Cardiac muscle cell (in vitro differentiated cells and primary cell): ENCODE results near the gene SEMA4G. TPM values are rescaled to one million over a fixed set of nuclear protein-coding genes. Genes with fewer than 3 reads are reported as not detected.
A peak's percentile ranks its signal among the peaks of the same experiment; 100 is the strongest.

ENCODE experiments used
- DNase-seq, 2 donors: peaks; one replicate each; pipeline versions ENCODE4 v3.0.0 to v3.0.0-alpha.2; 2010 to 2017; ENCODE audit warnings: low read depth in 1 of 2, low spot score in 1 of 2
- H3K27ac ChIP-seq: fragments of 200-600 bp; sonication (generic); 2 replicates; pipeline ENCODE4 v1.5.1; 2016
- H3K27me3 ChIP-seq: fragments of 200-600 bp; sonication (generic); 2 replicates; pipeline ENCODE4 v1.6.0; 2016; ENCODE audit warnings: control low read depth
- H3K36me3 ChIP-seq: fragments of 200-600 bp; sonication (generic); 2 replicates; pipeline ENCODE4 v1.5.1; 2016; ENCODE audit warnings: control low read depth
- H3K4me1 ChIP-seq: fragments of 200-600 bp; sonication (generic); 2 replicates; pipeline ENCODE4 v1.8.1; 2017; ENCODE audit warnings: low read depth, mild to moderate bottlenecking, mixed run types
- H3K4me3 ChIP-seq: fragments of 200-600 bp; sonication (generic); 2 replicates; pipeline ENCODE4 v1.5.1; 2016; ENCODE audit warnings: mild to moderate bottlenecking
- H3K9me3 ChIP-seq: fragments of 200-600 bp; sonication (generic); 2 replicates; pipeline ENCODE4 v1.5.1; 2017; ENCODE audit warnings: low read depth, mild to moderate bottlenecking, control low read depth
- polyA plus RNA-seq: library from polyadenylated mRNA; unstranded; fragments of >200 nt; fragmentation: Nextera tagmentation; extraction: Ambion mirVana; gene quantifications from 2 replicates; pipeline ENCODE4 v1.2.1, GENCODE V29; 2016
- total RNA-seq: library from RNA; depleted of rRNA; stranded (reverse); fragments of >200 nt; gene quantifications from 2 replicates; pipeline ENCODE4 v1.2.3, GENCODE V29; 2016
- TF ChIP-seq, protein P1 (sequence below): IDR thresholded peaks from 2 replicates; pipeline ENCODE4 v1.5.1; 2012; ENCODE audit warnings: low read depth, mild to moderate bottlenecking, low read length

SEMA4G gene
- total and polyA plus RNA-seq, 2 experiments from 2014 or later: 7.0 to 18.1 TPM

DNA sequence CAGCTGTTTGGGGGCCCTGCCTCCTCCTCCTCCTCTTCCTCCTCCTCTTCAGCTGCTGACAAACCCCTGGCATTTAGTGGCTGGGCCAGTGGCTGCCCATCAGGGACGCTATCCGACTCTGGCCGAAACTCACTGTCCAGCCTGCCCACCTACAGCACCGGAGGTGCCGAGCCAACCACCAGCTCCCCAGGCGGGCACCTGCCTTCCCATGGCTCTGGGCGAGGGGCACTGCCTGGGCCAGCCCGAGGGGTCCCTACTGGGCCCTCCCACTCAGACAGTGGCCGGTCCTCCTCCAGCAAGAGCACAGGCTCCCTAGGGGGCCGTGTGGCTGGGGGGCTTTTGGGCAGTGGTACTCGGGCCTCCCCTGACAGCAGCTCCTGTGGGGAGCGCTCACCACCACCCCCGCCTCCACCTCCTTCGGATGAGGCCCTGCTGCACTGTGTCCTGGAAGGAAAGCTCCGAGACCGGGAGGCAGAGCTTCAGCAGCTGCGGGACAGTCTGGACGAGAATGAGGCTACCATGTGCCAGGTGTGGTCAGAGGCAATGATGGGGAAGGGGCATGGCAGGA, 34.4 kb downstream of the SEMA4G start:
- Histone ChIP-seq H3K4me3 (no peak overlapping the region), H3K9me3 (no peaks in the 10 kb centered on the region), H3K4me1 (peaks cover 10% of the 10 kb centered on the region), H3K27ac (no peak overlapping the region), H3K27me3 (no peaks in the 10 kb centered on the region), H3K36me3 (peaks cover 46% of the 10 kb centered on the region)
- TF ChIP-seq, protein P1, sequence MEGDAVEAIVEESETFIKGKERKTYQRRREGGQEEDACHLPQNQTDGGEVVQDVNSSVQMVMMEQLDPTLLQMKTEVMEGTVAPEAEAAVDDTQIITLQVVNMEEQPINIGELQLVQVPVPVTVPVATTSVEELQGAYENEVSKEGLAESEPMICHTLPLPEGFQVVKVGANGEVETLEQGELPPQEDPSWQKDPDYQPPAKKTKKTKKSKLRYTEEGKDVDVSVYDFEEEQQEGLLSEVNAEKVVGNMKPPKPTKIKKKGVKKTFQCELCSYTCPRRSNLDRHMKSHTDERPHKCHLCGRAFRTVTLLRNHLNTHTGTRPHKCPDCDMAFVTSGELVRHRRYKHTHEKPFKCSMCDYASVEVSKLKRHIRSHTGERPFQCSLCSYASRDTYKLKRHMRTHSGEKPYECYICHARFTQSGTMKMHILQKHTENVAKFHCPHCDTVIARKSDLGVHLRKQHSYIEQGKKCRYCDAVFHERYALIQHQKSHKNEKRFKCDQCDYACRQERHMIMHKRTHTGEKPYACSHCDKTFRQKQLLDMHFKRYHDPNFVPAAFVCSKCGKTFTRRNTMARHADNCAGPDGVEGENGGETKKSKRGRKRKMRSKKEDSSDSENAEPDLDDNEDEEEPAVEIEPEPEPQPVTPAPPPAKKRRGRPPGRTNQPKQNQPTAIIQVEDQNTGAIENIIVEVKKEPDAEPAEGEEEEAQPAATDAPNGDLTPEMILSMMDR: no peak
- no peak for DNase-seq

DNA sequence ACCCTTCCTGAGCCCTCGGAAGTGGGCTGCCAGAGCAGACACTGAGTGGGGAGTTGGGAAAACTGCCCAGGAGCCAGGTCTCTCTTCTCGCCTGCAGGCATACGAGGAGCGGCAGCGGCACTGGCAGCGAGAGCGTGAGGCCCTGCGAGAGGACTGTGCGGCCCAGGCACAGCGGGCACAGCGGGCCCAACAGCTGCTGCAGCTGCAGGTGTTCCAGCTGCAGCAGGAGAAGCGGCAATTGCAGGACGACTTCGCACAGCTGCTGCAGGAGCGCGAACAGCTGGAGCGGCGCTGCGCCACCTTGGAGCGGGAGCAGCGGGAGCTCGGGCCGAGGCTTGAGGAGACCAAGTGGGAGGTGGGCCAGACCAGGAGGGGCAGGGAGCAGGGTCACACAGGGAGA, 36.1 kb downstream of the SEMA4G start:
- H3K9me3 ChIP-seq: no peaks in the 10 kb centered on the region
- peaks cover 46% of the 10 kb centered on the region for H3K36me3 ChIP-seq
- peak overlapping the region; percentile 17 for H3K27ac ChIP-seq
- no peaks in the 10 kb centered on the region for H3K27me3 ChIP-seq
- TF ChIP-seq, protein P1: no peak
- H3K4me1 ChIP-seq: peaks cover 10% of the 10 kb centered on the region
- no peak overlapping the region for H3K4me3 ChIP-seq
- DNase-seq: no peak

DNA sequence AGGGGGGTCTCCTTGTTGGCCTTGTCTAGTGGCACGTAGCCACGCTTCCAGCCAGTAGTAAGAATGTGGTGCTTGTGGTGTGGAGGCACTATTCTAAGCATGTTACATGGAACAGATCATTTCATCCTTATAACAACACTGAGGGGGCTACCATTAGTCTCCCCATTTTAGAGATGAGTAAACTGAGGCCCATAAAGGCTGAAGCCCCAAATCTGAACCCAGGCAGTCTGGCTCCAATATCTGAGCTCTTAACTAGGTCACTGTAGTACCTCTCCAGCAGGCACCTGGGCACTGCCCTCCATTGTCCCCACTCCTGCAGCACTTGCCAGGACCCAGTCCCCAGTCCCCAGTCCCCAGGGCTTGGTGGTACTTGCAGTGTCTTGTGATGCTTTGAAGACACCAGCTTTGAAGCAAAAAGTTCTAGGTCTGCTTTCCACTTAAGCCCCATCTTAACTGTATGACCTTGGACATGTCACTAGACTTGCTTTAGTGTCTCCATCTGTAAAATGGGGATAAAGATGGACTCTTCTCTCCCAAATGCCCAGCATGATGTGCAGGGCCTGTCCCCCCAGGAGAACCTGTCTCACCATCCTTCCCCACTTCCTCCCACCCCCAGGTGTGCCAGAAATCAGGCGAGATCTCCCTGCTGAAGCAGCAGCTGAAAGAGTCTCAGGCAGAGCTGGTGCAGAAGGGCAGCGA, 36.7 kb downstream of the SEMA4G start:
- H3K9me3 ChIP-seq: no peaks in the 10 kb centered on the region
- TF ChIP-seq, protein P1: no peak
- peaks cover 8% of the 10 kb centered on the region for H3K4me1 ChIP-seq
- H3K27ac ChIP-seq: peak overlapping the region; percentile 62
- no peak overlapping the region for H3K4me3 ChIP-seq
- no peaks in the 10 kb centered on the region for H3K27me3 ChIP-seq
- peaks cover 46% of the 10 kb centered on the region for H3K36me3 ChIP-seq
- no peak for DNase-seq

DNA sequence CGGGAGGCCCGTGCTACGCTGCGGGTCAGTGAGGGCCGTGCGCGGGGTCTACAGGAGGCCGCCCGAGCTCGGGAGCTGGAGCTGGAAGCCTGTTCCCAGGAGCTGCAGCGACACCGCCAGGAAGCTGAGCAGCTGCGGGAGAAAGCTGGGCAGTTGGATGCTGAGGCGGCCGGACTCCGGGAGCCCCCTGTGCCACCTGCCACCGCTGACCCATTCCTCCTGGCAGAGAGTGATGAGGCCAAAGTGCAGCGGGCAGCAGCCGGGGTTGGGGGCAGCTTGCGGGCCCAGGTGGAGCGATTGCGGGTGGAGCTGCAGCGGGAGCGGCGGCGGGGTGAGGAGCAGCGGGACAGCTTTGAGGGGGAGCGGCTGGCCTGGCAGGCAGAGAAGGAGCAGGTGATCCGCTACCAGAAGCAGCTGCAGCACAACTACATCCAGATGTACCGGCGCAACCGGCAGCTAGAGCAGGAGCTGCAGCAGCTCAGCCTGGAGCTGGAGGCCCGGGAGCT, 37.3 kb downstream of the SEMA4G start:
- DNase-seq: no peak
- TF ChIP-seq, protein P1: no peak
- Histone ChIP-seq H3K27me3 (no peaks in the 10 kb centered on the region), H3K4me1 (peaks cover 7% of the 10 kb centered on the region), H3K9me3 (no peaks in the 10 kb centered on the region), H3K36me3 (peaks cover 46% of the 10 kb centered on the region), H3K4me3 (no peak overlapping the region), H3K27ac (peak overlapping the region; percentile 62)

DNA sequence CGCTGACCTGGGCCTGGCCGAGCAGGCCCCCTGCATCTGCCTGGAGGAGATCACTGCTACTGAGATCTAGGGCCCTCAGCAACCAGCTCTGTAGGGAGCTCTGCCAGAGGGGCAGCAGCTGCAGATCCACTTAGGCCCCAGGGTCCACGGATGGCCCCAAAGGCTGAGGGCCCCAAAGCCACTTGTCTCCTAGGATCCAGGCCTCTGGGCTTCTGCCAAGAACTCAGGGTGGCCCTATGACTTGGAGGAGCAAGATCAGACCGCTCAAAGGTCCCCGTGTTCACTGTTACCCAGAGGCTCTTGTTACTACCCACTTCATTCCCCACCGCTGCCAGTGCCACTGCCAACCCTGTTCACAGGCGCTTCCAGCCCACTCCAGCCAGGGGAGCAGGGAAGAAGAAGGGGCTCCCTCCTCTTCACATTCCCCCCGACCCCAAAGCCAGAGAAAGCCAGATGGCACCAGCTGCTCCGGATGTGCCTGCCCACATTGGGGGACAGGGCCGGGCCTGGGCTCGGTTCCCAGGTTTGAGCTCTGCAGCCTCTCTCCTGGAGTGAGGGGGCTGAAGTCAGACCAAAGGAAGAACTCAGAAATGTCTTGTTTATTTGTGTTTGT, 37.9 kb downstream of the SEMA4G start:
- Histone ChIP-seq H3K27me3 (no peaks in the 10 kb centered on the region), H3K36me3 (peaks cover 46% of the 10 kb centered on the region), H3K9me3 (no peaks in the 10 kb centered on the region), H3K4me3 (no peak overlapping the region), H3K4me1 (peaks cover 11% of the 10 kb centered on the region), H3K27ac (peak overlapping the region; percentile 62)
- TF ChIP-seq, protein P1: no peak
- DNase-seq: no peak
